Heart left ventricle (tissue), 16 donors: ENCODE measurements around the gene SSBP4. TPM values are rescaled to one million over a fixed set of nuclear protein-coding genes. Genes with fewer than 3 reads are reported as not detected.
A peak's percentile ranks its signal among the peaks of the same experiment; 100 is the strongest.

Source experiments
- ATAC-seq, 4 donors: fragments of 200-7000 bp; cut with Tn5 transposase; one replicate each; pipeline ENCODE4 v1.9.1; 2020 to 2022; ENCODE audit warnings: moderate library complexity in 4 of 4, mild to moderate bottlenecking in 3 of 4, moderate number of reproducible peaks in 1 of 4
- DNase-seq, 5 donors: peaks; one replicate each; pipeline ENCODE4 v3.0.0-alpha.2; 2020
- H3K27ac ChIP-seq, 12 donors: fragments of 200-600 bp; sonication (generic) in 4 of 12; one replicate each; pipeline versions ENCODE4 v1.5.0 to v1.8.0; 2016 to 2022; ENCODE audit warnings: mild to moderate bottlenecking in 2 of 12
- H3K27me3 ChIP-seq, 9 donors: fragments of 200-600 bp; sonication (generic) in 2 of 9; one replicate each; pipeline versions ENCODE4 v1.5.1 to v1.8.0; 2016 to 2022; ENCODE audit warnings: mild to moderate bottlenecking in 3 of 9
- H3K36me3 ChIP-seq, 9 donors: fragments of 200-600 bp; sonication (generic) in 2 of 9; one replicate each; pipeline versions ENCODE4 v1.5.0 to v1.8.0; 2018 to 2022; ENCODE audit warnings: mild to moderate bottlenecking in 2 of 9
- H3K4me1 ChIP-seq, 12 donors: fragments of 200-600 bp; sonication (generic) in 4 of 12; one replicate each; pipeline versions ENCODE4 v1.5.0 to v1.8.0; 2016 to 2022; ENCODE audit warnings: mild to moderate bottlenecking in 3 of 12
- H3K4me3 ChIP-seq, 12 donors: fragments of 200-600 bp; sonication (generic) in 4 of 12; one replicate each; pipeline versions ENCODE4 v1.5.0 to v1.8.0; 2017 to 2022; ENCODE audit warnings: mild to moderate bottlenecking in 9 of 12, moderate library complexity in 4 of 12
- H3K9me3 ChIP-seq, 12 donors: fragments of 200-600 bp; sonication (generic) in 4 of 12; one replicate each; pipeline versions ENCODE4 v1.5.0 to v1.8.0; 2016 to 2022; ENCODE audit warnings: mild to moderate bottlenecking in 1 of 12
- CTCF ChIP-seq, 12 donors: fragments of 200-600 bp; sonication (generic) in 4 of 12; IDR thresholded peaks; one replicate each; pipeline versions ENCODE4 v1.5.0 to v1.8.0; 2018 to 2022; ENCODE audit warnings: antibody characterized with exemption in 12 of 12, mild to moderate bottlenecking in 5 of 12
- POLR2A ChIP-seq, 2 donors: fragments of 450-650 bp; IDR thresholded peaks; one replicate each; pipeline ENCODE4 v1.6.1; 2017; ENCODE audit warnings: antibody characterized with exemption in 2 of 2, mild to moderate bottlenecking in 2 of 2, moderate library complexity in 2 of 2
- whole genome bisulfite sequencing, 4 donors: extraction: QIAGEN DNeasy Blood & Tissue Kit in 2 of 4; methylation state at CpG; one replicate each; pipeline versions ENCODE4 v1.1.5 to v1.1.7; 2013 to 2018; 5-methylcytosine and 5-hydroxymethylcytosine counted together
- intact Hi-C, 10 donors: fragments of 100-400 bp; cut with DNase I; formaldehyde crosslinking; loops; one replicate each; pipeline versions ENCODE4 v1.11.1 to v1.14.2; 2022
- polyA plus RNA-seq, 2 donors: library from polyadenylated mRNA; stranded (reverse); fragments of 200-250 nt; gene quantifications; one replicate each; pipeline ENCODE4 v1.2.3, GENCODE V29; 2013
- total RNA-seq, 9 donors: library from RNA; depleted of rRNA in 2 of 9; stranded (reverse); fragments of >200 nt in 2 of 9; fragmentation: NEBNext Ultra II Directional in 3 of 9; extraction: Animal tissue kit (Norgen Biotek cat#: 25700) in 3 of 9; gene quantifications; one replicate each; pipeline versions ENCODE4 v1.1.0 to v1.2.4, GENCODE V29; 2016 to 2023
- donor health status: ischemic (EF 13 %, LVEDD 7.1; RV severe dilation, severe dysfunction).
- donor health status: healthy with polysubstance abuse.
- donor health status: DM: no; HTN: yes; CAD: no.
- donor health status: DM: no; HTN: no; CAD: no.
- donor health status: ischemic (EF 25% LVEDD 6.9; RV normal size, moderate dysfunction).
- donor health status: ischemic (EF 25% LVEDD 5.7; RV mildly dilated, moderate dysfunction).
- donor health status: healthy.
- donor health status: DM: yes; HTN: yes; CAD: no.
- donor health status: ischemic (EF 35%, LVEDD 5.7; RV mildly dilated, moderate dysfunction).
- donor health status: nonischemic (EF 11% LVEDD 7.7; RV severe dilation, severe dysfunction).
- donor health status: DM: yes; HTN: yes; CAD: no.
- donor health status: PGD.
- donor health status: ischemic (EF 29% LVEDD 5.4; RV normal size, mild dysfunction).
- donor health status: nonischemic (EF 23%, LVEDD 6.1; RV moderate dilation, normal function).

Gene SSBP4
- total and polyA plus RNA-seq, 11 donors = 23.5 to 89.8 (median 29.4) TPM

GRCh38 chr19:18438331-18439024 is 19.3 kb downstream of the SSBP4 start:
- H3K4me1 ChIP-seq = peaks cover 0 to 44% (median 29%) of the 10 kb centered on the region in 12 donors
- H3K36me3 ChIP-seq = peaks cover 0 to 27% (median 10%) of the 10 kb centered on the region in 9 donors
- H3K27ac ChIP-seq = peak overlapping the region in 11 of 12 donors; percentile 48 to 88 (median 82)
- intact Hi-C loops = no loop called here
- no peaks in the 10 kb centered on the region for H3K9me3 ChIP-seq
- peak overlapping the region in 10 of 12 donors; percentile 57 to 88 (median 68) for H3K4me3 ChIP-seq
- TF ChIP-seq CTCF (IDR thresholded peaks at IDR 0.05) (no peak), POLR2A (IDR thresholded peaks at IDR 0.05) (no peak)
- DNase-seq (peak in 4 of 5 donors; percentile 72 to 76 (median 74)), ATAC-seq (peak; percentile 2 to 52 (median 26))
- H3K27me3 ChIP-seq = no peaks in the 10 kb centered on the region
- 9 to 17% (median 13%) methylated on average over 10 to 24 of the region's 24 CpGs for WGBS, 4 donors

GRCh38 chr19:18439025-18439909 is 20.1 kb downstream of the SSBP4 start:
- ATAC-seq (no peak), DNase-seq (no peak)
- Histone ChIP-seq H3K27ac (peak overlapping the region in 11 of 12 donors; percentile 48 to 88 (median 82)), H3K4me1 (peaks cover 0 to 37% (median 26%) of the 10 kb centered on the region in 12 donors), H3K9me3 (no peaks in the 10 kb centered on the region), H3K27me3 (no peaks in the 10 kb centered on the region), H3K36me3 (peaks cover under 1 to 35% (median 18%) of the 10 kb centered on the region in 9 donors), H3K4me3 (peak overlapping the region in 1 of 12 donors; percentile 63)
- 68 to 84% (median 75%) methylated on average over 12 to 13 of the region's 13 CpGs for WGBS, 4 donors
- no peak for TF ChIP-seq CTCF (IDR thresholded peaks at IDR 0.05)
- no peak for TF ChIP-seq POLR2A (IDR thresholded peaks at IDR 0.05)
- intact Hi-C loops = no loop called here

DNA sequence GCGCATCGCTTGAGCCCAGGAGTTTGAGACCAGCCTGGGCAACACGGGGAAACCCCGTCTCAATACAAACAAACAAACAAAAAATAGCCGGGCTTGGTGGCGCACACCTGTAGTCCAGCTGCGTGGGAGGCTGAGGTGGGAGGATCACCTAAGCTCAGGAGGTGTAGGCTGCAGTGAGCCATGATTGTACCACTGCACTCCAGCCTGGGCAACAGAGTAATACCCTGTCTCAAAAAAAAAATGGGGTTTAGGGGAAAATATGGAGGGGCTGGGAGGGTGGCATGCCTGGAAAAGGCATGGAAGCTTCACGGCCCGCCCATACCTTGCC is 20.7 kb downstream of the SSBP4 start:
- intact Hi-C loops = loop anchor here in 2 of 10 donors (10.0 kb wide), 2 partner anchors 235 to 405 kb away; no protein-coding TSS in a partner anchor
- 87 to 95% (median 90%) methylated on average over 9 of the region's 9 CpGs for WGBS, 4 donors
- H3K27ac ChIP-seq = peak overlapping the region in 1 of 12 donors; percentile 83

More for the DNA sequence above, 20.7 kb downstream of the SSBP4 start:
- no peaks in the 10 kb centered on the region for H3K9me3 ChIP-seq
- H3K27me3 ChIP-seq = no peaks in the 10 kb centered on the region
- ATAC-seq = no peak
- H3K4me3 ChIP-seq = no peak overlapping the region
- no peak for DNase-seq
- TF ChIP-seq CTCF (IDR thresholded peaks at IDR 0.05) (no peak), POLR2A (IDR thresholded peaks at IDR 0.05) (no peak)
- peaks cover 4 to 36% (median 24%) of the 10 kb centered on the region in 9 donors for H3K36me3 ChIP-seq
- H3K4me1 ChIP-seq = peaks cover 0 to 37% (median 24%) of the 10 kb centered on the region in 12 donors
